Measurements from ENCODE around the gene LZTS2.

LZTS2 gene

GRCh38 chr10:101047961-101048892 is 48.6 kb downstream of the LZTS2 start:
- in situ Hi-C loops (cut with MboI; ENCODE audit: low sequenced_read_pairs), result no loop called here

- in situ Hi-C loops (cut with MboI; ENCODE audit: low sequenced_read_pairs), result no loop called here
Measured at GRCh38 chr10:101050208-101051069, 50.8 kb downstream of the LZTS2 start.

- in situ Hi-C loops (cut with MboI; ENCODE audit: low sequenced_read_pairs), result no loop called here
Measured at GRCh38 chr10:101052285-101052684, 52.7 kb downstream of the LZTS2 start.

GRCh38 chr10:101053516-101053915 is 53.9 kb downstream of the LZTS2 start:
- in situ Hi-C loops (cut with MboI; ENCODE audit: low sequenced_read_pairs), result no loop called here

GRCh38 chr10:101054351-101054750 is 54.7 kb downstream of the LZTS2 start:
- in situ Hi-C loops (cut with MboI; ENCODE audit: low sequenced_read_pairs), result no loop called here

GRCh38 chr10:101054876-101055275 is 55.3 kb downstream of the LZTS2 start:
- in situ Hi-C loops (cut with MboI; ENCODE audit: low sequenced_read_pairs), result no loop called here

- in situ Hi-C loops (cut with MboI; ENCODE audit: low sequenced_read_pairs), result no loop called here
Measured at GRCh38 chr10:101055411-101055810, 55.8 kb downstream of the LZTS2 start.

GRCh38 chr10:101056365-101057151 is 57.0 kb downstream of the LZTS2 start:
- in situ Hi-C loops (cut with MboI; ENCODE audit: low sequenced_read_pairs), result no loop called here

Measured in hTERT RPE-1 (cell line).